Measurements from ENCODE around the gene UBE2Q1. TPM values are rescaled to one million over a fixed set of nuclear protein-coding genes. Genes with fewer than 3 reads are reported as not detected.

The UBE2Q1 gene
- total and polyA plus RNA-seq, 2 of the 8 experiments (the other 6 are each of a cell fraction or from before 2014, with no cell fraction given): 13.2 to 95.8 TPM

DNA sequence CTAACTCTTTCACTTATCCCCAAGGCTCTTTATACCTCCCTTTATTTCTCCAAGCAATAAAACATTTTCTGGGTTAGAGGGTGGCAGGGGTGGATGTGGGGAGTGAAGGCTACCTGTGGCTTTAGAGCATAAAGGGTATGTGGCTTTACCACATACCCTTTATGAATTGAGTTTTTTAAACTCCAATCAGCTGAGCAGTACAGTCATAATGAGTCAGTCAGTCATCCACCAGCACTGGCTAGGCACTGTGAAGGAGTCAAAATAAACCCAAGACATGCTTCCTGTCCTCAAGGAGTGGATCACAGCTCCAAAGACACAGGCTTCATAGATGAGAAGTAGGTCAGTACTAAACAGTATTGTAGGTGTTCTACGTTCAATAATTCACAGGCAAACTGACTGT, 59.0 kb downstream of the UBE2Q1 start (continued):
- TF ChIP-seq, protein P1, sequence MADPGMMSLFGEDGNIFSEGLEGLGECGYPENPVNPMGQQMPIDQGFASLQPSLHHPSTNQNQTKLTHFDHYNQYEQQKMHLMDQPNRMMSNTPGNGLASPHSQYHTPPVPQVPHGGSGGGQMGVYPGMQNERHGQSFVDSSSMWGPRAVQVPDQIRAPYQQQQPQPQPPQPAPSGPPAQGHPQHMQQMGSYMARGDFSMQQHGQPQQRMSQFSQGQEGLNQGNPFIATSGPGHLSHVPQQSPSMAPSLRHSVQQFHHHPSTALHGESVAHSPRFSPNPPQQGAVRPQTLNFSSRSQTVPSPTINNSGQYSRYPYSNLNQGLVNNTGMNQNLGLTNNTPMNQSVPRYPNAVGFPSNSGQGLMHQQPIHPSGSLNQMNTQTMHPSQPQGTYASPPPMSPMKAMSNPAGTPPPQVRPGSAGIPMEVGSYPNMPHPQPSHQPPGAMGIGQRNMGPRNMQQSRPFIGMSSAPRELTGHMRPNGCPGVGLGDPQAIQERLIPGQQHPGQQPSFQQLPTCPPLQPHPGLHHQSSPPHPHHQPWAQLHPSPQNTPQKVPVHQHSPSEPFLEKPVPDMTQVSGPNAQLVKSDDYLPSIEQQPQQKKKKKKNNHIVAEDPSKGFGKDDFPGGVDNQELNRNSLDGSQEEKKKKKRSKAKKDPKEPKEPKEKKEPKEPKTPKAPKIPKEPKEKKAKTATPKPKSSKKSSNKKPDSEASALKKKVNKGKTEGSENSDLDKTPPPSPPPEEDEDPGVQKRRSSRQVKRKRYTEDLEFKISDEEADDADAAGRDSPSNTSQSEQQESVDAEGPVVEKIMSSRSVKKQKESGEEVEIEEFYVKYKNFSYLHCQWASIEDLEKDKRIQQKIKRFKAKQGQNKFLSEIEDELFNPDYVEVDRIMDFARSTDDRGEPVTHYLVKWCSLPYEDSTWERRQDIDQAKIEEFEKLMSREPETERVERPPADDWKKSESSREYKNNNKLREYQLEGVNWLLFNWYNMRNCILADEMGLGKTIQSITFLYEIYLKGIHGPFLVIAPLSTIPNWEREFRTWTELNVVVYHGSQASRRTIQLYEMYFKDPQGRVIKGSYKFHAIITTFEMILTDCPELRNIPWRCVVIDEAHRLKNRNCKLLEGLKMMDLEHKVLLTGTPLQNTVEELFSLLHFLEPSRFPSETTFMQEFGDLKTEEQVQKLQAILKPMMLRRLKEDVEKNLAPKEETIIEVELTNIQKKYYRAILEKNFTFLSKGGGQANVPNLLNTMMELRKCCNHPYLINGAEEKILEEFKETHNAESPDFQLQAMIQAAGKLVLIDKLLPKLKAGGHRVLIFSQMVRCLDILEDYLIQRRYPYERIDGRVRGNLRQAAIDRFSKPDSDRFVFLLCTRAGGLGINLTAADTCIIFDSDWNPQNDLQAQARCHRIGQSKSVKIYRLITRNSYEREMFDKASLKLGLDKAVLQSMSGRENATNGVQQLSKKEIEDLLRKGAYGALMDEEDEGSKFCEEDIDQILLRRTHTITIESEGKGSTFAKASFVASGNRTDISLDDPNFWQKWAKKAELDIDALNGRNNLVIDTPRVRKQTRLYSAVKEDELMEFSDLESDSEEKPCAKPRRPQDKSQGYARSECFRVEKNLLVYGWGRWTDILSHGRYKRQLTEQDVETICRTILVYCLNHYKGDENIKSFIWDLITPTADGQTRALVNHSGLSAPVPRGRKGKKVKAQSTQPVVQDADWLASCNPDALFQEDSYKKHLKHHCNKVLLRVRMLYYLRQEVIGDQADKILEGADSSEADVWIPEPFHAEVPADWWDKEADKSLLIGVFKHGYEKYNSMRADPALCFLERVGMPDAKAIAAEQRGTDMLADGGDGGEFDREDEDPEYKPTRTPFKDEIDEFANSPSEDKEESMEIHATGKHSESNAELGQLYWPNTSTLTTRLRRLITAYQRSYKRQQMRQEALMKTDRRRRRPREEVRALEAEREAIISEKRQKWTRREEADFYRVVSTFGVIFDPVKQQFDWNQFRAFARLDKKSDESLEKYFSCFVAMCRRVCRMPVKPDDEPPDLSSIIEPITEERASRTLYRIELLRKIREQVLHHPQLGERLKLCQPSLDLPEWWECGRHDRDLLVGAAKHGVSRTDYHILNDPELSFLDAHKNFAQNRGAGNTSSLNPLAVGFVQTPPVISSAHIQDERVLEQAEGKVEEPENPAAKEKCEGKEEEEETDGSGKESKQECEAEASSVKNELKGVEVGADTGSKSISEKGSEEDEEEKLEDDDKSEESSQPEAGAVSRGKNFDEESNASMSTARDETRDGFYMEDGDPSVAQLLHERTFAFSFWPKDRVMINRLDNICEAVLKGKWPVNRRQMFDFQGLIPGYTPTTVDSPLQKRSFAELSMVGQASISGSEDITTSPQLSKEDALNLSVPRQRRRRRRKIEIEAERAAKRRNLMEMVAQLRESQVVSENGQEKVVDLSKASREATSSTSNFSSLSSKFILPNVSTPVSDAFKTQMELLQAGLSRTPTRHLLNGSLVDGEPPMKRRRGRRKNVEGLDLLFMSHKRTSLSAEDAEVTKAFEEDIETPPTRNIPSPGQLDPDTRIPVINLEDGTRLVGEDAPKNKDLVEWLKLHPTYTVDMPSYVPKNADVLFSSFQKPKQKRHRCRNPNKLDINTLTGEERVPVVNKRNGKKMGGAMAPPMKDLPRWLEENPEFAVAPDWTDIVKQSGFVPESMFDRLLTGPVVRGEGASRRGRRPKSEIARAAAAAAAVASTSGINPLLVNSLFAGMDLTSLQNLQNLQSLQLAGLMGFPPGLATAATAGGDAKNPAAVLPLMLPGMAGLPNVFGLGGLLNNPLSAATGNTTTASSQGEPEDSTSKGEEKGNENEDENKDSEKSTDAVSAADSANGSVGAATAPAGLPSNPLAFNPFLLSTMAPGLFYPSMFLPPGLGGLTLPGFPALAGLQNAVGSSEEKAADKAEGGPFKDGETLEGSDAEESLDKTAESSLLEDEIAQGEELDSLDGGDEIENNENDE (IDR thresholded peaks at IDR 0.05; ENCODE audit: insufficient replicate concordance, low read length): no peak
- no peak for TF ChIP-seq RAD21 (IDR thresholded peaks at IDR 0.05 in 1 of 2, conservative IDR thresholded peaks at IDR 0.05 in 1 of 2; ENCODE audit: low read depth in 2 of 2, low read length in 2 of 2)
- TF ChIP-seq CEBPB (IDR thresholded peaks at IDR 0.05; ENCODE audit: low read depth, low read length): no peak
- no peak for TF ChIP-seq POU5F1 (IDR thresholded peaks at IDR 0.05; ENCODE audit: low read depth, low read length)
- TF ChIP-seq SIX5 (IDR thresholded peaks at IDR 0.05; ENCODE audit: low read depth, low read length): no peak
- TF ChIP-seq SP2 (IDR thresholded peaks at IDR 0.05; ENCODE audit: low read length): no peak
- TF ChIP-seq CTBP2 (IDR thresholded peaks at IDR 0.05; ENCODE audit: borderline replicate concordance, insufficient read depth, insufficient read length, low read length): no peak
- no peak for TF ChIP-seq KDM1A (IDR thresholded peaks at IDR 0.05; ENCODE audit: borderline replicate concordance, low read length)
- no peak for TF ChIP-seq SIRT6 (IDR thresholded peaks at IDR 0.05; ENCODE audit: low read length)
- no peak for TF ChIP-seq CHD2 (IDR thresholded peaks at IDR 0.05; ENCODE audit: low read length)
- no peak for TF ChIP-seq NANOG (IDR thresholded peaks at IDR 0.05; ENCODE audit: insufficient read depth, low read depth, low read length, poor library complexity, severe bottlenecking)
- no peak for TF ChIP-seq EP300 (IDR thresholded peaks at IDR 0.05; ENCODE audit: borderline replicate concordance in 1 of 2, low read depth in 2 of 2, low read length in 2 of 2)

Data from H1 (cell line).